Effector memory CD8-positive, alpha-beta T cell (primary cell): ENCODE data around the gene HBE1.

Experiments
- ATAC-seq: fragments of 150-1000 bp; cut with Tn5 transposase; replicated peaks from 2 replicates; pipeline ENCODE4 v1.10.0; 2021; ENCODE audit warnings: mild to moderate bottlenecking, moderate library complexity
- DNase-seq, 3 experiments: peaks; one replicate each; pipeline ENCODE4 v3.0.0; 2021
- H3K27ac Mint-ChIP-seq, 2 donors: one replicate each; pipeline ENCODE4 v1.8.0; 2022; ENCODE audit warnings: mild to moderate bottlenecking in 2 of 2, mixed read lengths in 2 of 2, moderate library complexity in 2 of 2
- H3K27me3 Mint-ChIP-seq, 2 donors: one replicate each; pipeline ENCODE4 v1.8.0; 2022; ENCODE audit warnings: mixed read lengths in 2 of 2
- H3K36me3 Mint-ChIP-seq: one replicate; pipeline ENCODE4 v1.8.0; 2022; ENCODE audit warnings: mild to moderate bottlenecking, moderate library complexity, mixed read lengths; ENCODE audit not compliant: insufficient read depth
- H3K4me1 Mint-ChIP-seq, 2 donors: one replicate each; pipeline ENCODE4 v1.8.0; 2022; ENCODE audit warnings: low read depth in 2 of 2, mixed read lengths in 2 of 2
- H3K4me3 Mint-ChIP-seq, 2 donors: one replicate each; pipeline ENCODE4 v1.8.0; 2022; ENCODE audit warnings: mild to moderate bottlenecking in 2 of 2, mixed read lengths in 2 of 2, moderate library complexity in 2 of 2
- H3K9me3 Mint-ChIP-seq, 2 donors: one replicate each; pipeline ENCODE4 v1.8.0; 2022; ENCODE audit warnings: mixed read lengths in 2 of 2

Gene HBE1

GRCh38 chr11:5243816-5244180 lies 25.9 kb downstream of the HBE1 start:
- H3K4me3 Mint-ChIP-seq = no peak overlapping the region
- H3K9me3 Mint-ChIP-seq = no peaks in the 10 kb centered on the region
- no peaks in the 10 kb centered on the region for H3K27me3 Mint-ChIP-seq
- no peak for DNase-seq
- no peak for ATAC-seq
- H3K27ac Mint-ChIP-seq = no peak overlapping the region
- H3K4me1 Mint-ChIP-seq = no peaks in the 10 kb centered on the region
- no peaks in the 10 kb centered on the region for H3K36me3 Mint-ChIP-seq

GRCh38 chr11:5242933-5243815 lies 26.6 kb downstream of the HBE1 start:
- no peaks in the 10 kb centered on the region for H3K9me3 Mint-ChIP-seq
- no peaks in the 10 kb centered on the region for H3K4me1 Mint-ChIP-seq
- no peaks in the 10 kb centered on the region for H3K36me3 Mint-ChIP-seq
- no peak for DNase-seq
- H3K27ac Mint-ChIP-seq = no peak overlapping the region
- H3K4me3 Mint-ChIP-seq = no peak overlapping the region
- no peak for ATAC-seq
- no peaks in the 10 kb centered on the region for H3K27me3 Mint-ChIP-seq

DNA sequence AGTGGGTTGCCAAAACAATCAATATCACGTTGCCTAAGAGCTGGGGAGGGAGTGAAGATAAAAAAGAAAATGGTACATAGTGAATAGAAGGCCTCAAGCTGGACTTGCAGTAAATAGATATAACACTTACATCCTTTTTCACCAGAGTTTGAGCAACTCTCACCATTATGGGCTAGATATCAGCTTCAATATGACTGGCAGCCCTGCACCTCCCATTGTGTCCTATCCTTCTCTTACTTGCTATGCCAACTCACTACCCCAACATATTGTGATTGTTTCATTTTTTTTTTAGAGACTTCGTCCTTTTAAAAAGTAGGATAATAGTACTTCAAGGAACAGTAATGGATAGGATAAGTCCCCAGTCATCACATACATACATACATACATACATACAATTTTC lies 27.5 kb downstream of the HBE1 start:
- no peaks in the 10 kb centered on the region for H3K27me3 Mint-ChIP-seq
- H3K4me3 Mint-ChIP-seq = no peak overlapping the region
- H3K27ac Mint-ChIP-seq = no peak overlapping the region
- no peaks in the 10 kb centered on the region for H3K9me3 Mint-ChIP-seq
- no peaks in the 10 kb centered on the region for H3K4me1 Mint-ChIP-seq
- H3K36me3 Mint-ChIP-seq = no peaks in the 10 kb centered on the region
- DNase-seq (no peak), ATAC-seq (no peak)

DNA sequence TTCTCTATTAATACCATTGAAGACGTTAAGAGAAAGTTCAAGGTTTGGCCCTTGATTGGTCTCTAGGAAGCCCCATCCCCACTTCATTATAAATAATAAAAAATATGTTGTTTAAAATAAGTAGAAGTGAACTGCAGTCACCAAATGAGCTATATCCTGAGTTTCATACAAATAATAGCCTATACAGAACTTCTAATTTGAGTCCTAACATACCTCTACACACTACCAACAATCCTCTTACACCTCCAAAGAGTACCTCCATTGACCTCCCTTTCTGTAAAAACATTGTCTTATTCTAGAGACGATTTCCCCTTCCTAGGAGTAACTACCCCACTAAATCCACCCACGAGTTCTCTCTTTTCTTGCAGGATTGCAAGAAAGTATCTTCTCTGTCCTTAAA lies 28.3 kb downstream of the HBE1 start:
- Mint-ChIP-seq H3K27me3 (no peaks in the 10 kb centered on the region), H3K36me3 (no peaks in the 10 kb centered on the region), H3K4me1 (no peaks in the 10 kb centered on the region), H3K4me3 (no peak overlapping the region), H3K9me3 (no peaks in the 10 kb centered on the region), H3K27ac (no peak overlapping the region)
- no peak for ATAC-seq
- no peak for DNase-seq

- DNase-seq (no peak), ATAC-seq (no peak)
- Mint-ChIP-seq H3K4me1 (no peaks in the 10 kb centered on the region), H3K9me3 (no peaks in the 10 kb centered on the region), H3K36me3 (no peaks in the 10 kb centered on the region), H3K27me3 (peaks cover 0 to 3% of the 10 kb centered on the region in 2 donors), H3K27ac (no peak overlapping the region), H3K4me3 (no peak overlapping the region)
Observed at GRCh38 chr11:5240458-5240857, 29.3 kb downstream of the HBE1 start.

DNA sequence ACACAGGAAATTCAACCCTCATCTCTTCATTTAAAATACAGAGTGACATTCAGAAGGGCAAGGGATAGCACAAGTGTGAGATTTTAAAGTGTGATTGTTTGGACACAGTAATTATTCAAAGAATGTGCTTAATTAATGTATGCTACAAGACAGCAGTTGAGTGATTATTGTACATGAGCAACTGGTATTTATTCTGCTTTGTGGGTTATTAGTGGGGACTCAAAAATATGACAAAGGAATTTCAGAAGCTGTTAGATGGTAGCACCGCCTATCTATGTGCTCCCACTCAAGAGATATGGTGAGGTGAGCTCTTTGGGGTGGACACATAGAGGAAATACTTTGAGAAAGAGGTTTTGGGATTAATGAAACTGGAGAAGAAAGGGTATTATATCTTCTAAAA lies 29.7 kb downstream of the HBE1 start:
- Mint-ChIP-seq H3K27me3 (peaks cover 0 to 7% of the 10 kb centered on the region in 2 donors), H3K36me3 (no peaks in the 10 kb centered on the region), H3K4me3 (no peak overlapping the region), H3K27ac (no peak overlapping the region), H3K9me3 (no peaks in the 10 kb centered on the region), H3K4me1 (no peaks in the 10 kb centered on the region)
- ATAC-seq (no peak), DNase-seq (no peak)

DNA sequence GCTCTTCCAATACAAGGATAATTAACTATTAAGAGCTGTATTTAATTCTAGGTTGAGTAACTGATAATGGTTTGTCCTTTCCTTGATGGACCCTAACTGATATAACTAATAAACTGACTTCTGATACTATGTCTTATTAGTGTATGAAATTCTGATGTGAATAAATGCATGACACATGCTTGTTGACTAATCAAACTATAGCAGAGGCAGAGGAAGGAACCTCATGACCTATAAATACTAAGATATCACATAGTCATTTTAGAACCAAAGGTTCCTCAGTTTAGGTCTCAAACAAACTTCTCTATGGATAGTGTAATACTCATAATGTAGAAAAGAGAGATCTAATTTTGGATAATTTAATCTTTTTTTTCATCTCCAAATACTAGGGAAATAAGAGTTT lies 30.7 kb downstream of the HBE1 start:
- ATAC-seq (no peak), DNase-seq (no peak)
- Mint-ChIP-seq H3K27me3 (peaks cover 0 to 8% of the 10 kb centered on the region in 2 donors), H3K36me3 (no peaks in the 10 kb centered on the region), H3K4me1 (no peaks in the 10 kb centered on the region), H3K27ac (no peak overlapping the region), H3K9me3 (no peaks in the 10 kb centered on the region), H3K4me3 (no peak overlapping the region)

DNA sequence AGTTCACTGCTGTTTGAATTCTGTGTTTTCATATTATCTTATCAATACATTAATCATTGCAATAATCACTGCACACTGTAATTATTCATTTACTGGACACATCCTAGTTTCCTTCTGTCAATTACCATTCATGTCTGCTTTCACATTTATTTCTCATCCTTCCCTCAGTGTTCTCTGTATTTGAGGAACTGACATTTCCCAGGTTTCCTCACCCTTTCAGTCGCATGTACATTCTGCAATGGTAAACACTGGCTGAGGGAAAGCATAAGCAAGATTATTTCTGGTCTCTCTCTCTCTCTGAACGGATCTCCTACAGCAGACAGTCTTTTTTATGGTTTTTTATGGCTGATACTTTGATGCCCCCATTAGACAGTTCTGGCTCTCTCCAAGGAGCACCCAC lies 31.3 kb downstream of the HBE1 start:
- Mint-ChIP-seq H3K36me3 (no peaks in the 10 kb centered on the region), H3K4me3 (no peak overlapping the region), H3K27ac (no peak overlapping the region), H3K4me1 (no peaks in the 10 kb centered on the region), H3K27me3 (peaks cover 0 to 8% of the 10 kb centered on the region in 2 donors), H3K9me3 (no peaks in the 10 kb centered on the region)
- no peak for DNase-seq
- ATAC-seq = no peak

- Mint-ChIP-seq H3K27me3 (peaks cover 0 to 8% of the 10 kb centered on the region in 2 donors), H3K4me3 (no peak overlapping the region), H3K4me1 (no peaks in the 10 kb centered on the region), H3K36me3 (no peaks in the 10 kb centered on the region), H3K27ac (no peak overlapping the region), H3K9me3 (no peaks in the 10 kb centered on the region)
- no peak for DNase-seq
- no peak for ATAC-seq
Observed at GRCh38 chr11:5237420-5237819, 32.3 kb downstream of the HBE1 start.

- no peaks in the 10 kb centered on the region for H3K4me1 Mint-ChIP-seq
- H3K36me3 Mint-ChIP-seq = no peaks in the 10 kb centered on the region
- H3K4me3 Mint-ChIP-seq = no peak overlapping the region
- H3K27me3 Mint-ChIP-seq = peaks cover 0 to 8% of the 10 kb centered on the region in 2 donors
- no peaks in the 10 kb centered on the region for H3K9me3 Mint-ChIP-seq
- no peak overlapping the region for H3K27ac Mint-ChIP-seq
- DNase-seq (no peak), ATAC-seq (no peak)
Observed at GRCh38 chr11:5235364-5236095, 34.2 kb downstream of the HBE1 start.

GRCh38 chr11:5234381-5234834 lies 35.3 kb downstream of the HBE1 start, which contains the start of gene HBD:
TSS of gene HBD (minus strand) at chr11:5234483. CDS start at chr11:5234433, 50 bp downstream.
- Mint-ChIP-seq H3K27ac (no peak within 1 kb of the TSS), H3K36me3 (no peaks in the 10 kb centered on the region), H3K27me3 (peaks cover 0 to 8% of the 10 kb centered on the region in 2 donors), H3K9me3 (no peaks in the 10 kb centered on the region), H3K4me1 (no peaks in the 10 kb centered on the region), H3K4me3 (no peak within 1 kb of the TSS)
- ATAC-seq (no peak), DNase-seq (no peak)

DNA sequence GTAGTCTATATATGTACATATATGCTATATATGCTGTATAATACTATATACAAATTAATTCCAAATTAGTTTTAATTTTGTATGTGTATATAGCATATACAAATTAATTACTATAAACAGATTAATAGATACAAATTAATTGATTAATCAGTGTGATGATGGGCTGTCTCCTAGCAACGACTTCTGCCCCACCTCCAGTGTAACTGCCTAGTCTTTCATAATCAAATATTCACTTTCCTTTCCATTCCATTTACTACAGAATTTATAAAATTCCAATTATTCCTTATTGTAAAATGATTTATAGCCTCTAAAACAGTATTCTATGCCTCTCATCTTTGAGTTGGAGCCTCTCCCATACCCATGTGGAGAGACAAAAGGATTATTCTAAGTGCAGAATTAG lies 36.4 kb downstream of the HBE1 start:
- no peaks in the 10 kb centered on the region for H3K36me3 Mint-ChIP-seq
- H3K27me3 Mint-ChIP-seq = peaks cover 0 to 8% of the 10 kb centered on the region in 2 donors
- no peak for ATAC-seq
- no peaks in the 10 kb centered on the region for H3K9me3 Mint-ChIP-seq
- H3K4me3 Mint-ChIP-seq = no peak overlapping the region
- H3K4me1 Mint-ChIP-seq = no peaks in the 10 kb centered on the region
- no peak overlapping the region for H3K27ac Mint-ChIP-seq
- DNase-seq = no peak

DNA sequence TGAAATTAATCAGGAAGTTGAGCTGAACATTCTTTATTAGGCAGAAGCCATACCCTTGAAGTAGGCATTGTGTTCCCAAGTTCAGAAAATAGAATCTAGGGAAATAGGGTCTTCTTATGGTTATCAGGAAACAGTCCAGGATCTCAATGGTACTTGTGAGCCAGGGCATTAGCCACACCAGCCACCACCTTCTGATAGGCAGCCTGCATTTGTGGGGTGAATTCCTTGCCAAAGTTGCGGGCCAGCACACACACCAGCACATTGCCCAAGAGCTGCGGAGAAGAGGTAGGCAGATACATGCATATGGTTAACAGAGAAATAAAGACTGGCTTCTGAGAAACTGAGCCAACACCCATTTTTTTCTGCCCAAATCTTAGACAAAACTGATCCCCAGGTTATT lies 36.9 kb downstream of the HBE1 start:
- no peak for DNase-seq
- H3K9me3 Mint-ChIP-seq = no peaks in the 10 kb centered on the region
- H3K4me3 Mint-ChIP-seq = no peak overlapping the region
- no peaks in the 10 kb centered on the region for H3K36me3 Mint-ChIP-seq
- peaks cover 0 to 8% of the 10 kb centered on the region in 2 donors for H3K27me3 Mint-ChIP-seq
- no peak for ATAC-seq
- H3K4me1 Mint-ChIP-seq = no peaks in the 10 kb centered on the region
- H3K27ac Mint-ChIP-seq = no peak overlapping the region

GRCh38 chr11:5232176-5232575 lies 37.6 kb downstream of the HBE1 start:
- no peak for DNase-seq
- Mint-ChIP-seq H3K4me1 (no peaks in the 10 kb centered on the region), H3K27me3 (peaks cover 0 to 8% of the 10 kb centered on the region in 2 donors), H3K27ac (no peak overlapping the region), H3K4me3 (no peak overlapping the region), H3K36me3 (no peaks in the 10 kb centered on the region), H3K9me3 (no peaks in the 10 kb centered on the region)
- no peak for ATAC-seq
